GM19468 (cell line): ENCODE measurements around the gene C10orf71.

Source experiments
- ATAC-seq: cut with Tn5 transposase; IDR thresholded peaks from one replicate; pipeline ENCODE4 v1.9.1; 2021; ENCODE audit warnings: mild to moderate bottlenecking, moderate library complexity, moderate number of reproducible peaks; ENCODE audit not compliant: unreplicated experiment; ENCODE audit errors: extremely low read depth

The C10orf71 gene

GRCh38 chr10:49368256-49368655 is 69.3 kb downstream of the C10orf71 start:
- no peak for ATAC-seq

GRCh38 chr10:49369216-49370162 is 70.5 kb downstream of the C10orf71 start:
- no peak for ATAC-seq

GRCh38 chr10:49370326-49371100 is 71.5 kb downstream of the C10orf71 start:
- no peak for ATAC-seq

GRCh38 chr10:49371967-49372366 is 73.0 kb downstream of the C10orf71 start:
- ATAC-seq = no peak

GRCh38 chr10:49373361-49373760 is 74.4 kb downstream of the C10orf71 start:
- no peak for ATAC-seq

- no peak for ATAC-seq
Measured at GRCh38 chr10:49374740-49375139, 75.8 kb downstream of the C10orf71 start.

GRCh38 chr10:49375611-49376010 is 76.6 kb downstream of the C10orf71 start:
- no peak for ATAC-seq
